H9 (cell line): ENCODE measurements around the gene DIPK1B. TPM values are rescaled to one million over a fixed set of nuclear protein-coding genes. Genes with fewer than 3 reads are reported as not detected.

Experiments used
- DNase-seq: peaks from one replicate; pipeline ENCODE4 v3.0.0-alpha.2; 2017
- H2AFZ ChIP-seq: one replicate; pipeline ENCODE4 v1.6.1; 2013; ENCODE audit warnings: mild to moderate bottlenecking, low read length, control low read depth, moderate library complexity
- H2AK5ac ChIP-seq: 2 replicates; pipeline ENCODE4 v1.6.1; 2013; ENCODE audit warnings: low read length, control low read depth, mixed read lengths; ENCODE audit not compliant: insufficient read length
- H2BK120ac ChIP-seq: one replicate; pipeline ENCODE4 v1.6.1; 2013; ENCODE audit warnings: low read depth, mild to moderate bottlenecking, low read length, control low read depth, inconsistent platforms; ENCODE audit not compliant: poor library complexity, severe bottlenecking
- H2BK12ac ChIP-seq: 2 replicates; pipeline ENCODE4 v1.6.1; 2013; ENCODE audit warnings: low read length, control low read depth, mixed read lengths, low read depth; ENCODE audit not compliant: insufficient read length
- H2BK15ac ChIP-seq: 2 replicates; pipeline ENCODE4 v1.6.1; 2013; ENCODE audit warnings: low read depth, low read length, control low read depth
- H2BK20ac ChIP-seq: one replicate; pipeline ENCODE4 v1.6.1; 2013; ENCODE audit warnings: low read depth, mild to moderate bottlenecking, low read length, control low read depth, inconsistent platforms; ENCODE audit not compliant: poor library complexity, severe bottlenecking
- H2BK5ac ChIP-seq: 2 replicates; pipeline ENCODE4 v1.6.1; 2013; ENCODE audit warnings: low read length, control low read depth, mixed read lengths; ENCODE audit not compliant: insufficient read length
- H3K14ac ChIP-seq: 2 replicates; pipeline ENCODE4 v1.6.1; 2013; ENCODE audit warnings: low read length, control low read depth; ENCODE audit not compliant: insufficient read depth
- H3K18ac ChIP-seq: 2 replicates; pipeline ENCODE4 v1.6.1; 2013; ENCODE audit warnings: low read depth, mild to moderate bottlenecking, mixed read lengths, low read length, control low read depth; ENCODE audit not compliant: insufficient read length
- H3K23ac ChIP-seq: 2 replicates; pipeline ENCODE4 v1.6.1; 2013; ENCODE audit warnings: low read length, control low read depth, mixed read lengths, low read depth; ENCODE audit not compliant: insufficient read length
- H3K23me2 ChIP-seq: 2 replicates; pipeline ENCODE4 v1.6.1; 2013; ENCODE audit warnings: low read depth, mild to moderate bottlenecking, mixed read lengths, low read length, control low read depth; ENCODE audit not compliant: insufficient read length, poor library complexity, severe bottlenecking
- H3K27ac ChIP-seq: 2 replicates; pipeline ENCODE4 v1.5.1; 2013; ENCODE audit warnings: low read length, control low read depth, mixed read lengths, low read depth; ENCODE audit not compliant: insufficient read length
- H3K27me3 ChIP-seq: 2 replicates; pipeline ENCODE4 v1.6.1; 2013; ENCODE audit warnings: low read length, control low read depth, inconsistent platforms; ENCODE audit not compliant: insufficient read depth
- H3K4ac ChIP-seq: 2 replicates; pipeline ENCODE4 v1.6.1; 2013; ENCODE audit warnings: low read depth, mild to moderate bottlenecking, control low read depth, inconsistent platforms, low read length, moderate library complexity
- H3K4me1 ChIP-seq: 2 replicates; pipeline ENCODE4 v1.6.1; 2013; ENCODE audit warnings: low read length, control low read depth, inconsistent platforms; ENCODE audit not compliant: insufficient read depth
- H3K4me2 ChIP-seq: 2 replicates; pipeline ENCODE4 v1.6.1; 2013; ENCODE audit warnings: low read length, control low read depth, mixed read lengths; ENCODE audit not compliant: insufficient read length, insufficient read depth
- H3K56ac ChIP-seq: 2 replicates; pipeline ENCODE4 v1.6.1; 2013; ENCODE audit warnings: low read depth, mild to moderate bottlenecking, mixed read lengths, low read length, control low read depth; ENCODE audit not compliant: insufficient read length
- H3K79me1 ChIP-seq: 2 replicates; pipeline ENCODE4 v1.6.1; 2013; ENCODE audit warnings: low read depth, mild to moderate bottlenecking, moderate library complexity, low read length, control low read depth, inconsistent platforms; ENCODE audit not compliant: insufficient read depth, poor library complexity, severe bottlenecking
- H3K79me2 ChIP-seq: 2 replicates; pipeline ENCODE4 v1.6.1; 2013; ENCODE audit warnings: low read length, control low read depth, inconsistent platforms; ENCODE audit not compliant: insufficient read depth
- H3K9ac ChIP-seq: 2 replicates; pipeline ENCODE4 v1.6.1; 2013; ENCODE audit warnings: low read length, control low read depth, mixed read lengths; ENCODE audit not compliant: insufficient read length; ENCODE audit errors: extremely low read depth
- H3K9me3 ChIP-seq: one replicate; pipeline ENCODE4 v1.6.1; 2013; ENCODE audit warnings: low read depth, low read length, inconsistent platforms; ENCODE audit not compliant: control insufficient read depth
- H3T11ph ChIP-seq: one replicate; pipeline ENCODE4 v1.6.1; 2013; ENCODE audit warnings: mild to moderate bottlenecking, low read length, control low read depth, inconsistent platforms
- H4K20me1 ChIP-seq: one replicate; pipeline ENCODE4 v1.6.1; 2013; ENCODE audit not compliant: control insufficient read depth, insufficient read length, insufficient read depth
- H4K5ac ChIP-seq: 2 replicates; pipeline ENCODE4 v1.6.1; 2013; ENCODE audit warnings: low read depth, mild to moderate bottlenecking, mixed read lengths, low read length, control low read depth; ENCODE audit not compliant: insufficient read length
- H4K8ac ChIP-seq: replicated peaks from 2 replicates; pipeline ENCODE4 v1.6.1; 2013; ENCODE audit warnings: low read length, control low read depth, mixed read lengths, low read depth; ENCODE audit not compliant: insufficient read length
- H4K91ac ChIP-seq: 2 replicates; pipeline ENCODE4 v1.6.1; 2013; ENCODE audit warnings: low read depth, mild to moderate bottlenecking, moderate library complexity, mixed read lengths, low read length, control low read depth; ENCODE audit not compliant: insufficient read length
- H3K27ac Mint-ChIP-seq, 3 experiments: 2 replicates in 2 of 3; 3 replicates in 1 of 3; pipeline ENCODE4 v1.8.0; 2020 to 2021; ENCODE audit warnings: mixed read lengths in 3 of 3, mild to moderate bottlenecking in 1 of 3, moderate library complexity in 1 of 3
- H3K27me3 Mint-ChIP-seq: 2 replicates; pipeline ENCODE4 v1.8.0; 2021; ENCODE audit warnings: low read depth, mild to moderate bottlenecking, moderate library complexity, mixed read lengths
- H3K36me3 Mint-ChIP-seq, 3 experiments: 2 replicates in 2 of 3; 3 replicates in 1 of 3; pipeline ENCODE4 v1.8.0; 2020 to 2021; ENCODE audit warnings: low read depth in 3 of 3, mixed read lengths in 3 of 3; ENCODE audit not compliant: insufficient read depth in 1 of 3
- H3K4me1 Mint-ChIP-seq, 2 experiments: 2 replicates each; pipeline ENCODE4 v1.8.0; 2020; ENCODE audit warnings: mixed read lengths in 2 of 2
- H3K4me3 Mint-ChIP-seq, 2 experiments: 2 replicates in 1 of 2; 3 replicates in 1 of 2; pipeline ENCODE4 v1.8.0; 2020 to 2021; ENCODE audit warnings: mild to moderate bottlenecking in 2 of 2, mixed read lengths in 2 of 2, moderate library complexity in 1 of 2
- H3K9me3 Mint-ChIP-seq, 2 experiments: 2 replicates in 1 of 2; 3 replicates in 1 of 2; pipeline ENCODE4 v1.8.0; 2020; ENCODE audit warnings: mild to moderate bottlenecking in 2 of 2, mixed read lengths in 2 of 2, moderate library complexity in 1 of 2
- WGBS: extraction: QIAGEN DNeasy Blood & Tissue Kit; methylation state at CpG from one replicate; pipeline ENCODE4 v1.1.7; 2013; ENCODE audit warnings: missing lambda C conversion rate, low lambda C conversion rate, mixed read lengths; ENCODE audit not compliant: insufficient read length; ENCODE audit errors: extremely low coverage; 5-methylcytosine and 5-hydroxymethylcytosine counted together
- total RNA-seq: library from RNA; stranded (reverse); gene quantifications from 2 replicates; pipeline ENCODE4 v1.2.1, GENCODE V29; 2021
- TF ChIP-seq, protein P1 (sequence below): fragments of 200-600 bp; sonication (generic); conservative IDR thresholded peaks from 3 replicates; pipeline ENCODE4 v1.8.0; 2021; ENCODE audit warnings: antibody characterized with exemption, mild to moderate bottlenecking

The DIPK1B gene
- total RNA-seq, 1 experiment from 2014 or later, result 40.3 TPM

- H3K27ac Mint-ChIP-seq, result no peak overlapping the region
- H3K79me2 ChIP-seq, result no peaks in the 10 kb centered on the region
- H2BK20ac ChIP-seq, result no peak overlapping the region
- no peaks in the 10 kb centered on the region for H3K79me1 ChIP-seq
- no peak overlapping the region for H3K18ac ChIP-seq
- no peak overlapping the region for H3K4me3 Mint-ChIP-seq
- no peak overlapping the region for H4K91ac ChIP-seq
- WGBS, result no CpG with 5 or more reads among the region's 11 CpGs
- no peak overlapping the region for H3K9ac ChIP-seq
- H3K36me3 Mint-ChIP-seq, result no peaks in the 10 kb centered on the region
- H4K8ac ChIP-seq, result no peak overlapping the region
- H3K4me1 Mint-ChIP-seq, result peaks cover 0 to 16% of the 10 kb centered on the region in 2 experiments; a peak in 1 of 4 replicates
- no peaks in the 10 kb centered on the region for H3K23me2 ChIP-seq
- no peak overlapping the region for H2AFZ ChIP-seq
- no peak overlapping the region for H3K4ac ChIP-seq
- no peak overlapping the region for H2BK120ac ChIP-seq
- H3K14ac ChIP-seq, result no peak overlapping the region
- H3K56ac ChIP-seq, result no peak overlapping the region
- no peak overlapping the region for H2BK5ac ChIP-seq
- H4K5ac ChIP-seq, result no peak overlapping the region
- H2BK15ac ChIP-seq, result no peak overlapping the region
- H4K20me1 ChIP-seq, result no peaks in the 10 kb centered on the region
- H3K27me3 ChIP-seq, result no peaks in the 10 kb centered on the region
- no peaks in the 10 kb centered on the region for H3K9me3 ChIP-seq
- H3K4me2 ChIP-seq, result no peak overlapping the region
- H2AK5ac ChIP-seq, result no peak overlapping the region
- peaks cover 7% of the 10 kb centered on the region for H3K27me3 Mint-ChIP-seq
- no peak overlapping the region for H2BK12ac ChIP-seq
- H3K23ac ChIP-seq, result no peak overlapping the region
- no peak overlapping the region for H3T11ph ChIP-seq
- TF ChIP-seq, protein P1, sequence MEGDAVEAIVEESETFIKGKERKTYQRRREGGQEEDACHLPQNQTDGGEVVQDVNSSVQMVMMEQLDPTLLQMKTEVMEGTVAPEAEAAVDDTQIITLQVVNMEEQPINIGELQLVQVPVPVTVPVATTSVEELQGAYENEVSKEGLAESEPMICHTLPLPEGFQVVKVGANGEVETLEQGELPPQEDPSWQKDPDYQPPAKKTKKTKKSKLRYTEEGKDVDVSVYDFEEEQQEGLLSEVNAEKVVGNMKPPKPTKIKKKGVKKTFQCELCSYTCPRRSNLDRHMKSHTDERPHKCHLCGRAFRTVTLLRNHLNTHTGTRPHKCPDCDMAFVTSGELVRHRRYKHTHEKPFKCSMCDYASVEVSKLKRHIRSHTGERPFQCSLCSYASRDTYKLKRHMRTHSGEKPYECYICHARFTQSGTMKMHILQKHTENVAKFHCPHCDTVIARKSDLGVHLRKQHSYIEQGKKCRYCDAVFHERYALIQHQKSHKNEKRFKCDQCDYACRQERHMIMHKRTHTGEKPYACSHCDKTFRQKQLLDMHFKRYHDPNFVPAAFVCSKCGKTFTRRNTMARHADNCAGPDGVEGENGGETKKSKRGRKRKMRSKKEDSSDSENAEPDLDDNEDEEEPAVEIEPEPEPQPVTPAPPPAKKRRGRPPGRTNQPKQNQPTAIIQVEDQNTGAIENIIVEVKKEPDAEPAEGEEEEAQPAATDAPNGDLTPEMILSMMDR, result no peak
- DNase-seq, result no peak
- H3K27ac ChIP-seq, result no peak overlapping the region
- no peaks in the 10 kb centered on the region for H3K9me3 Mint-ChIP-seq
- H3K4me1 ChIP-seq, result no peaks in the 10 kb centered on the region
Observed at GRCh38 chr9:136740069-136740468, 27.7 kb downstream of the DIPK1B start.
